Stimulated activated naive CD8-positive, alpha-beta T cell treated with anti-CD3 and anti-CD28 coated beads, Interleukin-15, Interleukin-2, amounts not matched to agents 100 ng/mL and 50 ng/mL, for 24 hours (primary cell): ENCODE measurements around the gene RPRD1B.
"Not testable (repeated sequence)": the region's sequence is repeated elsewhere in the genome, so short reads cannot be mapped to it uniquely, and the experiment has no call there.

Experiments used
- H3K27ac Mint-ChIP-seq: one replicate; pipeline ENCODE4 v1.8.0; 2021; ENCODE audit warnings: mild to moderate bottlenecking, mixed read lengths
- H3K27me3 Mint-ChIP-seq: one replicate; pipeline ENCODE4 v1.8.0; 2021; ENCODE audit warnings: mixed read lengths
- H3K36me3 Mint-ChIP-seq: one replicate; pipeline ENCODE4 v1.8.0; 2021; ENCODE audit warnings: low read depth, mixed read lengths
- H3K4me1 Mint-ChIP-seq: one replicate; pipeline ENCODE4 v1.8.0; 2021; ENCODE audit warnings: low read depth, mixed read lengths
- H3K4me3 Mint-ChIP-seq: one replicate; pipeline ENCODE4 v1.8.0; 2021; ENCODE audit warnings: mild to moderate bottlenecking, mixed read lengths
- H3K9me3 Mint-ChIP-seq: one replicate; pipeline ENCODE4 v1.8.0; 2021; ENCODE audit warnings: mixed read lengths

Gene RPRD1B

GRCh38 chr20:38091441-38092216 lies 58.1 kb downstream of the RPRD1B start:
- H3K27ac Mint-ChIP-seq = peak overlapping the region; percentile 81
- peaks cover 37% of the 10 kb centered on the region for H3K4me1 Mint-ChIP-seq
- H3K9me3 Mint-ChIP-seq = no peaks in the 10 kb centered on the region
- no peaks in the 10 kb centered on the region for H3K27me3 Mint-ChIP-seq
- no peak overlapping the region for H3K4me3 Mint-ChIP-seq
- H3K36me3 Mint-ChIP-seq = peaks cover 50% of the 10 kb centered on the region

DNA sequence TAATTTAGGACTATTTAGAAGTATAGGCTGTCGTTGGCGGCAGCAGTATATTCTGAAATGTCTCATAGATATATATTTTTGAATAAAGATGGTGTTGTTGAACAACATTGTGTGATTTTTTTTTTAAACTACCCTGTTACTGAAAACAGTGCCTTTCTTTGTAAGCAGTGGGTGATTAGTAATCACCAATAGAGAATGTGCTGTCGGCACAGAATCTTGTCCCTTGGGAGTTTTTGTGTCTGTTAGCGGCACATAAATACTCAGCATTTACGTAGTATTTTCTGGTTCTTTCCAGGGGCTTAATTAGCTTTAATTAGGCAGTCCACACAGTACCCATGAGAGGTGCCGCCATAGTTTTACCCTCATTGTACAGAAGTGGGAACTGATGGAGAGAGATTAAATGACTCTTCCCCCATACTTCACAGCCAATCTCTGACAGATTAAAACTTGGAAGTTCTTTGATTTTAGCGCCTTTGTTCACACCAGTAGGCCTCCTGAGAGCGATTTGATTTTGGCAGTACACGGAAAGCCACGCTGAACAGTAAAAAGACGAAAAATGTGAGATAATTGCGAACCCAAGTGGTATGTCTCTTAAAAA lies 58.8 kb downstream of the RPRD1B start:
- peaks cover 37% of the 10 kb centered on the region for H3K4me1 Mint-ChIP-seq
- H3K36me3 Mint-ChIP-seq = peaks cover 45% of the 10 kb centered on the region
- no peaks in the 10 kb centered on the region for H3K9me3 Mint-ChIP-seq
- H3K27ac Mint-ChIP-seq = no peak overlapping the region
- H3K27me3 Mint-ChIP-seq = no peaks in the 10 kb centered on the region
- H3K4me3 Mint-ChIP-seq = no peak overlapping the region

DNA sequence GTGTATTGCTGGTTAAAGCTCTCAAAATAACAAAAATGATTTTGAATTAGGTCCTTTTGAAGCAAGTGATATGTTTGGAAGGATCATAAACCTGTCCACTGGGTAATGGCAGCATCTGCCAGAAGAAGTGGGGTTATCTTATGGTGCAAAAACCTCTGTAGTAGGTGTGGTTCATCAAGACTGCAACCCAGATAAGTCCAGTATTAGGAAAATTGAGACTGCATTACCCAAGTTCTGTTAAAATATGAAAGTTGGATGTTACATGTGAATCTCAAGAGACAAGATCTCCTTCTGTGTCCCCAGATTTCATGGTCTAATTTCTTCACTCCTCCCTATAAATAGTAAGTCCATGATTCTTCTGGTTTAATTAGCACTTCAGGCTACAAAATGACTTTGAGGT lies 59.4 kb downstream of the RPRD1B start:
- Mint-ChIP-seq H3K4me1 (peaks cover 37% of the 10 kb centered on the region), H3K4me3 (no peak overlapping the region), H3K9me3 (no peaks in the 10 kb centered on the region), H3K36me3 (peaks cover 39% of the 10 kb centered on the region), H3K27ac (no peak overlapping the region), H3K27me3 (no peaks in the 10 kb centered on the region)

- H3K27me3 Mint-ChIP-seq = no peaks in the 10 kb centered on the region
- peaks cover 37% of the 10 kb centered on the region for H3K4me1 Mint-ChIP-seq
- H3K27ac Mint-ChIP-seq = no peak overlapping the region
- H3K9me3 Mint-ChIP-seq = no peaks in the 10 kb centered on the region
- H3K36me3 Mint-ChIP-seq = peaks cover 33% of the 10 kb centered on the region
- no peak overlapping the region for H3K4me3 Mint-ChIP-seq
Observed at GRCh38 chr20:38093641-38094077, 60.1 kb downstream of the RPRD1B start.

DNA sequence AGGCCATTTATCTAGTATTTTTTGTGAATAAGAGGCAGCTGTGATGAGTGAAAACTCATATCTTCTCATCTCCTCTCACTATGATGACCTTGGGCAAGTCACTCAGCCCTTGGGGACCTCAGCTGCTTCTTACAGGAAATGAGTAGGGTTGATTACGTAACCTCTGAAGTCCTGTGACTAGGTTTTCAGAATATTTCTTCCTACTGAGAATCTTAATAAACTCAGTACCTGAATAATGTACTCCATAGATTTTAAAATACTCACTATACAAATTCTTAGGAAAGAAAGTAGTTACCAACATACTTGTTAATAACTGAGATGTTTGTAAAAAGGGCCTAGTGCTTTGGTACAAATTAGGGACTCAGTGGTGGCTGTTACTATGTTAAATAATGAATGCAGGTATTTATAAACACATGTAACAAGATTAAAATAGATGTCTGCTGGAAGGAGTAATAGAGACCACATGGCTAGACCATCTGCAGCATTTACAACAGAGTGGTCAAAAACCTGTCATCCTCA lies 60.9 kb downstream of the RPRD1B start:
- Mint-ChIP-seq H3K9me3 (peaks cover under 1% of the 10 kb centered on the region), H3K27ac (peak overlapping the region; percentile 12), H3K4me3 (no peak overlapping the region), H3K27me3 (no peaks in the 10 kb centered on the region), H3K4me1 (peaks cover 37% of the 10 kb centered on the region), H3K36me3 (peaks cover 25% of the 10 kb centered on the region)

GRCh38 chr20:38095017-38095686 lies 61.6 kb downstream of the RPRD1B start:
- Mint-ChIP-seq H3K4me1 (peaks cover 37% of the 10 kb centered on the region), H3K9me3 (peaks cover 7% of the 10 kb centered on the region), H3K27ac (peak overlapping the region; percentile 24), H3K27me3 (no peaks in the 10 kb centered on the region), H3K4me3 (no peak overlapping the region), H3K36me3 (peaks cover 25% of the 10 kb centered on the region)

GRCh38 chr20:38098952-38099351 lies 65.4 kb downstream of the RPRD1B start:
- Mint-ChIP-seq H3K4me3 (no peak overlapping the region), H3K9me3 (peaks cover 14% of the 10 kb centered on the region), H3K4me1 (peaks cover 13% of the 10 kb centered on the region), H3K27me3 (no peaks in the 10 kb centered on the region), H3K36me3 (peaks cover 11% of the 10 kb centered on the region), H3K27ac (no peak overlapping the region)

DNA sequence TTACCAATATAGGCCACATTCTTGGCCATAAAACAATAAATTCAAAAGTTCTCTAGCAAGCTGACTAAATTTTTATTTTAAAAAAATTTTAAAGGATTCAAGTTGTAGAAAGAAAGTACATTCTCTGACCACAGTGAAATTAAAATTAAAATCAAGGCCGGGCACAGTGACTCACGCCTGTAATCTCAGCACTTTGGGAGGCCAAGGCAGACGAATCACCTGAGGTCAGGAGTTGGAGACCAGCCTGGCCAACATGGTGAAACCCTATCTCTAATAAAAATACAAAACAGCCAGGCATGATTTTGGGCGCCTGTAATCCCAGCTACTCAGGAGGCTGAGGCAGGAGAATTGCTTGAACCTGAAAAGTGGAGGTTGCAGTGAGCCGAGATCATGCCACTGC lies 68.7 kb downstream of the RPRD1B start:
- Mint-ChIP-seq H3K9me3 (peaks cover 14% of the 10 kb centered on the region), H3K36me3 (peaks cover 11% of the 10 kb centered on the region)
- H3K27me3 Mint-ChIP-seq, H3K4me3 Mint-ChIP-seq, H3K27ac Mint-ChIP-seq, H3K4me1 Mint-ChIP-seq: not testable (repeated sequence)

- Mint-ChIP-seq H3K4me1 (no peaks in the 10 kb centered on the region), H3K27me3 (no peaks in the 10 kb centered on the region), H3K4me3 (no peak overlapping the region), H3K36me3 (peaks cover 11% of the 10 kb centered on the region), H3K9me3 (peaks cover 14% of the 10 kb centered on the region), H3K27ac (no peak overlapping the region)
Observed at GRCh38 chr20:38104285-38104684, 70.7 kb downstream of the RPRD1B start.

DNA sequence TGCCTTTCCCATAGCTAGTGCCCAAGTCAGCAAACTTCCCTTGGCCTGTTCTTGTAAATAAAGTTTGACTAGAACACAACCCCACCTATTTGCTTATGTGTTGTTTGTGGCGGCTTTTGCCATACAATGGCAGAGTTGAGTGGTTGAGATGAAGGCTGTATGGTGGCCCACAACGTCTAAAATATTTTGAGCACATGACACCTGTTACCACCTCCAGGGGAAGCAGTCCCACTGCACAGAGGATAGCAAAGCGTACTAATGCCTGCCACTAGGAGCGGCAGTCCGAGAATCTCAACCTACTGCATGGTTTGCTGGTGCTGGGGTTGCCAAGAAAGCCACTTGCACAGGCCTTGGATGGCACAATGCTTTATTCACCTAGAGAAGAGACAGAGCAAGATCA lies 72.9 kb downstream of the RPRD1B start:
- Mint-ChIP-seq H3K4me1 (no peaks in the 10 kb centered on the region), H3K36me3 (no peaks in the 10 kb centered on the region), H3K27me3 (no peaks in the 10 kb centered on the region), H3K27ac (no peak overlapping the region), H3K9me3 (no peaks in the 10 kb centered on the region), H3K4me3 (no peak overlapping the region)

DNA sequence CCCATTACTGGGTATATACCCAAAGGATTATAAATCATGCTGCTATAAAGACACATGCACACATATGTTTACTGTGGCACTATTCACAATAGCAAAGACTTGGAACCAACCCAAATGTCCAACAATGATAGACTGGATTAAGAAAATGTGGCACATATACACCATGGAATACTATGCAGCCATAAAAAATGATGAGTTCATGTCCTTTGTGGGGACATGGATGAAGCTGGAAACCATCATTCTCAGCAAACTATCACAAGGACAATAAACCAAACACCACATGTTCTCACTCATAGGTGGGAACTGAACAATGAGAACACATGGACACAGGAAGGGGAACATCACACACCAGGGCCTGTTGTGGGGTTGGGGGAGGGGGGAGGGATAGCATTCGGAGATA lies 73.8 kb downstream of the RPRD1B start:
- H3K36me3 Mint-ChIP-seq, H3K4me1 Mint-ChIP-seq, H3K27me3 Mint-ChIP-seq, H3K9me3 Mint-ChIP-seq, H3K27ac Mint-ChIP-seq, H3K4me3 Mint-ChIP-seq: not testable (repeated sequence)

GRCh38 chr20:38107916-38108315 lies 74.4 kb downstream of the RPRD1B start:
- not testable (repeated sequence) for H3K36me3 Mint-ChIP-seq, H3K9me3 Mint-ChIP-seq, H3K27me3 Mint-ChIP-seq, H3K4me3 Mint-ChIP-seq, H3K4me1 Mint-ChIP-seq, H3K27ac Mint-ChIP-seq

- Mint-ChIP-seq H3K27ac (no peak overlapping the region), H3K9me3 (no peaks in the 10 kb centered on the region), H3K4me1 (no peaks in the 10 kb centered on the region), H3K27me3 (no peaks in the 10 kb centered on the region), H3K4me3 (no peak overlapping the region), H3K36me3 (no peaks in the 10 kb centered on the region)
Observed at GRCh38 chr20:38108438-38108985, 75.0 kb downstream of the RPRD1B start.

GRCh38 chr20:38108986-38109541 lies 75.5 kb downstream of the RPRD1B start:
- Mint-ChIP-seq H3K27me3 (no peaks in the 10 kb centered on the region), H3K36me3 (no peaks in the 10 kb centered on the region), H3K4me1 (no peaks in the 10 kb centered on the region), H3K27ac (no peak overlapping the region), H3K9me3 (no peaks in the 10 kb centered on the region), H3K4me3 (no peak overlapping the region)
